ENCODE results near the gene ZNF277.

DNA sequence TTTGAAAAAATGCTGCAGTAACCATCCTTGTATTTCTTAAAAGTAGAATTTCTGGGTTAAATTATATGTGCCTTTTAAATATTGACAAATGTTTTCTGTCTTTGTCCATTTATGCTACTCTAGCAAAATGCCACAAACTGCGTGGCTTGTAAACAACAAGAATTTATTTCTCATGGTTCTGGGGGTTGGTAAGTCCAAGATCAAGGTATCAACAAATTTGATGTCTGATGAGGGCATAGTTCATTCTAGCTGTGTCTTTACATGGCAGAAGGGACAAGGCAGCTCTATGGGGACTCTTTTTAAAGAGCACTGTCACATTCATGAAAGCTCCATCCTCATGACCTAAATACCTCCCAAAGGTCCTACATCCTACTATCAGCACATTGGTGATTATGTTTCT, 27.7 kb downstream of the ZNF277 start:
- TF ChIP-seq ESRRG (CRISPR knock-in tag; IDR thresholded peaks at IDR 0.05) (no peak), TOX (CRISPR knock-in tag; IDR thresholded peaks at IDR 0.05; ENCODE audit: borderline replicate concordance) (no peak), ZFP30 (CRISPR knock-in tag; IDR thresholded peaks at IDR 0.05) (no peak), ZFP3 (CRISPR knock-in tag; IDR thresholded peaks at IDR 0.05) (no peak), ZNF565 (CRISPR knock-in tag; conservative IDR thresholded peaks at IDR 0.05; ENCODE audit: low read depth) (no peak)
- TF ChIP-seq, protein P1, sequence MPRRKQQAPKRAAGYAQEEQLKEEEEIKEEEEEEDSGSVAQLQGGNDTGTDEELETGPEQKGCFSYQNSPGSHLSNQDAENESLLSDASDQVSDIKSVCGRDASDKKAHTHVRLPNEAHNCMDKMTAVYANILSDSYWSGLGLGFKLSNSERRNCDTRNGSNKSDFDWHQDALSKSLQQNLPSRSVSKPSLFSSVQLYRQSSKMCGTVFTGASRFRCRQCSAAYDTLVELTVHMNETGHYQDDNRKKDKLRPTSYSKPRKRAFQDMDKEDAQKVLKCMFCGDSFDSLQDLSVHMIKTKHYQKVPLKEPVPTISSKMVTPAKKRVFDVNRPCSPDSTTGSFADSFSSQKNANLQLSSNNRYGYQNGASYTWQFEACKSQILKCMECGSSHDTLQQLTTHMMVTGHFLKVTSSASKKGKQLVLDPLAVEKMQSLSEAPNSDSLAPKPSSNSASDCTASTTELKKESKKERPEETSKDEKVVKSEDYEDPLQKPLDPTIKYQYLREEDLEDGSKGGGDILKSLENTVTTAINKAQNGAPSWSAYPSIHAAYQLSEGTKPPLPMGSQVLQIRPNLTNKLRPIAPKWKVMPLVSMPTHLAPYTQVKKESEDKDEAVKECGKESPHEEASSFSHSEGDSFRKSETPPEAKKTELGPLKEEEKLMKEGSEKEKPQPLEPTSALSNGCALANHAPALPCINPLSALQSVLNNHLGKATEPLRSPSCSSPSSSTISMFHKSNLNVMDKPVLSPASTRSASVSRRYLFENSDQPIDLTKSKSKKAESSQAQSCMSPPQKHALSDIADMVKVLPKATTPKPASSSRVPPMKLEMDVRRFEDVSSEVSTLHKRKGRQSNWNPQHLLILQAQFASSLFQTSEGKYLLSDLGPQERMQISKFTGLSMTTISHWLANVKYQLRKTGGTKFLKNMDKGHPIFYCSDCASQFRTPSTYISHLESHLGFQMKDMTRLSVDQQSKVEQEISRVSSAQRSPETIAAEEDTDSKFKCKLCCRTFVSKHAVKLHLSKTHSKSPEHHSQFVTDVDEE (CRISPR knock-in tag; IDR thresholded peaks at IDR 0.05): no peak
- TF ChIP-seq, protein P2, sequence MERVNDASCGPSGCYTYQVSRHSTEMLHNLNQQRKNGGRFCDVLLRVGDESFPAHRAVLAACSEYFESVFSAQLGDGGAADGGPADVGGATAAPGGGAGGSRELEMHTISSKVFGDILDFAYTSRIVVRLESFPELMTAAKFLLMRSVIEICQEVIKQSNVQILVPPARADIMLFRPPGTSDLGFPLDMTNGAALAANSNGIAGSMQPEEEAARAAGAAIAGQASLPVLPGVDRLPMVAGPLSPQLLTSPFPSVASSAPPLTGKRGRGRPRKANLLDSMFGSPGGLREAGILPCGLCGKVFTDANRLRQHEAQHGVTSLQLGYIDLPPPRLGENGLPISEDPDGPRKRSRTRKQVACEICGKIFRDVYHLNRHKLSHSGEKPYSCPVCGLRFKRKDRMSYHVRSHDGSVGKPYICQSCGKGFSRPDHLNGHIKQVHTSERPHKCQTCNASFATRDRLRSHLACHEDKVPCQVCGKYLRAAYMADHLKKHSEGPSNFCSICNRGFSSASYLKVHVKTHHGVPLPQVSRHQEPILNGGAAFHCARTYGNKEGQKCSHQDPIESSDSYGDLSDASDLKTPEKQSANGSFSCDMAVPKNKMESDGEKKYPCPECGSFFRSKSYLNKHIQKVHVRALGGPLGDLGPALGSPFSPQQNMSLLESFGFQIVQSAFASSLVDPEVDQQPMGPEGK (CRISPR knock-in tag; IDR thresholded peaks at IDR 0.05; ENCODE audit: borderline replicate concordance): no peak

Measured in SK-N-SH treated with all-trans-retinoic acid at 6 μM for 48 hours (cell line).